Tibial nerve (tissue), 4 donors: Measurements from ENCODE around the gene ELMO1. TPM values are rescaled to one million over a fixed set of nuclear protein-coding genes. Genes with fewer than 3 reads are reported as not detected.

Experiments
- DNase-seq, 2 donors: peaks; one replicate each; pipeline ENCODE4 v3.0.0-alpha.2; 2019; ENCODE audit warnings: low spot score in 2 of 2
- H3K27ac ChIP-seq, 4 donors: fragments of 200-600 bp; sonication (generic) in 3 of 4; one replicate each; pipeline ENCODE4 v1.5.1; 2017 to 2019; ENCODE audit warnings: mild to moderate bottlenecking in 1 of 4
- H3K27me3 ChIP-seq, 2 donors: fragments of 200-600 bp; sonication (generic) in 1 of 2; one replicate each; pipeline versions ENCODE4 v1.5.1 to v1.6.0; 2017 to 2019
- H3K36me3 ChIP-seq, 3 donors: fragments of 200-600 bp; sonication (generic); one replicate each; pipeline ENCODE4 v1.5.1; 2018 to 2019
- H3K4me1 ChIP-seq, 4 donors: fragments of 200-600 bp; sonication (generic) in 3 of 4; one replicate each; pipeline ENCODE4 v1.5.1; 2017 to 2019
- H3K4me3 ChIP-seq, 4 donors: fragments of 200-600 bp; sonication (generic) in 3 of 4; one replicate each; pipeline ENCODE4 v1.5.1; 2017 to 2019; ENCODE audit warnings: mild to moderate bottlenecking in 1 of 4, moderate library complexity in 1 of 4
- H3K9me3 ChIP-seq, 4 donors: fragments of 200-600 bp; sonication (generic) in 3 of 4; one replicate each; pipeline ENCODE4 v1.5.1; 2017 to 2019
- CTCF ChIP-seq, 5 experiments: fragments of 200-600 bp in 3 of 5; fragments of 450-650 bp in 2 of 5; sonication (generic) in 3 of 5; IDR thresholded peaks; one replicate each; pipeline ENCODE4 v1.5.1; 2016 to 2019; ENCODE audit warnings: antibody characterized with exemption in 5 of 5, mild to moderate bottlenecking in 3 of 5, moderate library complexity in 2 of 5
- EP300 ChIP-seq, 2 donors: sonication (generic); formaldehyde crosslinking; IDR thresholded peaks; one replicate each; pipeline ENCODE4 v1.6.1; 2017; ENCODE audit warnings: antibody characterized with exemption in 2 of 2, mild to moderate bottlenecking in 1 of 2
- POLR2A ChIP-seq, 2 donors: fragments of 450-650 bp; IDR thresholded peaks; one replicate each; pipeline ENCODE4 v1.6.1; 2017; ENCODE audit warnings: antibody characterized with exemption in 2 of 2, mild to moderate bottlenecking in 2 of 2, moderate library complexity in 2 of 2
- WGBS, 2 donors: methylation state at CpG; one replicate each; pipeline ENCODE4 v1.1.5; 2018; 5-methylcytosine and 5-hydroxymethylcytosine counted together
- total RNA-seq, 4 donors: library from RNA; depleted of rRNA; stranded (reverse); fragments of >200 nt; gene quantifications; one replicate each; pipeline ENCODE4 v1.1.0, GENCODE V29; 2016

Gene ELMO1
- total RNA-seq, 4 donors from 2014 or later: 196 to 328 (median 268) TPM

GRCh38 chr7:36862771-36863261, 585.8 kb downstream of the ELMO1 start:
- WGBS, 2 donors: 52 to 59% methylated on average over 4 of the region's 4 CpGs
- Histone ChIP-seq H3K36me3 (peaks cover 0 to 69% (median 0%) of the 10 kb centered on the region in 3 donors), H3K9me3 (no peaks in the 10 kb centered on the region), H3K27ac (peak overlapping the region in 2 of 4 donors; percentile 68 to 71), H3K4me1 (peaks cover 0 to 16% (median 0%) of the 10 kb centered on the region in 4 donors), H3K27me3 (no peaks in the 10 kb centered on the region), H3K4me3 (no peak overlapping the region)
- DNase-seq: no peak
- TF ChIP-seq POLR2A (IDR thresholded peaks at IDR 0.05): no peak
- TF ChIP-seq CTCF (IDR thresholded peaks at IDR 0.05): no peak
- TF ChIP-seq EP300 (IDR thresholded peaks at IDR 0.05): no peak

- no peak overlapping the region for H3K4me3 ChIP-seq
- no peaks in the 10 kb centered on the region for H3K27me3 ChIP-seq
- no peak for DNase-seq
- peaks cover 0 to 16% (median 0%) of the 10 kb centered on the region in 4 donors for H3K4me1 ChIP-seq
- no peaks in the 10 kb centered on the region for H3K9me3 ChIP-seq
- no peak for TF ChIP-seq POLR2A (IDR thresholded peaks at IDR 0.05)
- TF ChIP-seq EP300 (IDR thresholded peaks at IDR 0.05): no peak
- no peak for TF ChIP-seq CTCF (IDR thresholded peaks at IDR 0.05)
- peak overlapping the region in 3 of 4 donors; percentile 34 to 71 (median 68) for H3K27ac ChIP-seq
- 93 to 96% methylated on average over 11 of the region's 11 CpGs for WGBS, 2 donors
- peaks cover 0 to 75% (median 0%) of the 10 kb centered on the region in 3 donors for H3K36me3 ChIP-seq
Measured at GRCh38 chr7:36861656-36862055, 587.0 kb downstream of the ELMO1 start.

- Histone ChIP-seq H3K36me3 (peaks cover 0 to 76% (median 0%) of the 10 kb centered on the region in 3 donors), H3K27ac (peak overlapping the region in 3 of 4 donors; percentile 34 to 71 (median 68)), H3K27me3 (no peaks in the 10 kb centered on the region), H3K9me3 (no peaks in the 10 kb centered on the region), H3K4me1 (peaks cover 0 to 16% (median 0%) of the 10 kb centered on the region in 4 donors), H3K4me3 (no peak overlapping the region)
- no peak for DNase-seq
- 31 to 35% methylated on average over 2 of the region's 2 CpGs for WGBS, 2 donors
- TF ChIP-seq POLR2A (IDR thresholded peaks at IDR 0.05): no peak
- TF ChIP-seq EP300 (IDR thresholded peaks at IDR 0.05): peak in 1 of 2 donors; percentile 7
Measured at GRCh38 chr7:36860681-36861080, 588.0 kb downstream of the ELMO1 start.

- no peak for DNase-seq
- peaks cover 0 to 63% (median 9%) of the 10 kb centered on the region in 3 donors for H3K36me3 ChIP-seq
- 96 to 97% methylated on average over 15 of the region's 15 CpGs for WGBS, 2 donors
- no peak overlapping the region for H3K4me3 ChIP-seq
- no peak overlapping the region for H3K27ac ChIP-seq
- TF ChIP-seq EP300 (IDR thresholded peaks at IDR 0.05) (no peak), POLR2A (IDR thresholded peaks at IDR 0.05) (no peak), CTCF (IDR thresholded peaks at IDR 0.05) (no peak)
- no peaks in the 10 kb centered on the region for H3K4me1 ChIP-seq
- no peaks in the 10 kb centered on the region for H3K27me3 ChIP-seq
- no peaks in the 10 kb centered on the region for H3K9me3 ChIP-seq
Measured at GRCh38 chr7:36855330-36855729, 593.3 kb downstream of the ELMO1 start.

GRCh38 chr7:36854652-36855051, 594.0 kb downstream of the ELMO1 start:
- TF ChIP-seq CTCF (IDR thresholded peaks at IDR 0.05): no peak
- no peak overlapping the region for H3K27ac ChIP-seq
- no peaks in the 10 kb centered on the region for H3K27me3 ChIP-seq
- no peak overlapping the region for H3K4me3 ChIP-seq
- H3K9me3 ChIP-seq: peaks cover 0 to 4% (median 0%) of the 10 kb centered on the region in 4 donors
- DNase-seq: no peak
- H3K36me3 ChIP-seq: peaks cover 0 to 58% (median 9%) of the 10 kb centered on the region in 3 donors
- whole genome bisulfite sequencing, 2 donors: 86 to 91% methylated on average over 9 of the region's 9 CpGs
- no peaks in the 10 kb centered on the region for H3K4me1 ChIP-seq
